ENCODE data around the gene KRTAP5-2. TPM values are rescaled to one million over a fixed set of nuclear protein-coding genes. Genes with fewer than 3 reads are reported as not detected.

KRTAP5-2 gene
- total and polyA plus RNA-seq, 8 donors, result not detected

DNA sequence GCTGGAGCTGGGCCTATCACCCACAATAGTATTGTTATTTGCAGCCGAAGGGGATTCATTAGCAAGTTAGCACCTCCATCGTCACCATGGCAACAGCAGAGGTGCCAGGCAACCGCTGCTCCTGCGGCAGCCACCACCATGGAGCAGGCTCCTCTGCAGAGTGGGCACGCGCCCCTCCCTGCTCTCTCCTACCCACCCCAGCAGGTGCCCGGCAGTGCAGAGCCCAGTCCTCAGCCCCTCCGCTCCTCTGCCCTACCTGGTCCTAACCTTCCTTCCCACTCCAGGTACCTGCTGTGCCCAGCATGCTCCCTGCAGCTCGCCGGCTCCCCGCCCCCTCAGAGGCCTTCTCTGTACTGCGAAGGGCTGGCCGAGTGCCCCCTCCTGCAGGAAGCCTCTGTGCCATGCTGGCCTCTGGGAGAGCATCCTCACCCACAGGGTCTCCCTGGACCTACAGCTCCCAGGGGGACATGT lies 29.6 kb downstream of the KRTAP5-2 start:
- ATAC-seq (no peak), DNase-seq (peak in 2 of 4 donors; percentile 31 to 73)
- intact Hi-C loops (cut with DNase I), result no loop called here
- no peak overlapping the region for H3K4me3 ChIP-seq
- H3K4me1 ChIP-seq, result peaks cover 3 to 22% of the 10 kb centered on the region in 2 donors
- peaks cover 3 to 65% of the 10 kb centered on the region in 2 donors for H3K27me3 ChIP-seq
- TF ChIP-seq, protein P1, sequence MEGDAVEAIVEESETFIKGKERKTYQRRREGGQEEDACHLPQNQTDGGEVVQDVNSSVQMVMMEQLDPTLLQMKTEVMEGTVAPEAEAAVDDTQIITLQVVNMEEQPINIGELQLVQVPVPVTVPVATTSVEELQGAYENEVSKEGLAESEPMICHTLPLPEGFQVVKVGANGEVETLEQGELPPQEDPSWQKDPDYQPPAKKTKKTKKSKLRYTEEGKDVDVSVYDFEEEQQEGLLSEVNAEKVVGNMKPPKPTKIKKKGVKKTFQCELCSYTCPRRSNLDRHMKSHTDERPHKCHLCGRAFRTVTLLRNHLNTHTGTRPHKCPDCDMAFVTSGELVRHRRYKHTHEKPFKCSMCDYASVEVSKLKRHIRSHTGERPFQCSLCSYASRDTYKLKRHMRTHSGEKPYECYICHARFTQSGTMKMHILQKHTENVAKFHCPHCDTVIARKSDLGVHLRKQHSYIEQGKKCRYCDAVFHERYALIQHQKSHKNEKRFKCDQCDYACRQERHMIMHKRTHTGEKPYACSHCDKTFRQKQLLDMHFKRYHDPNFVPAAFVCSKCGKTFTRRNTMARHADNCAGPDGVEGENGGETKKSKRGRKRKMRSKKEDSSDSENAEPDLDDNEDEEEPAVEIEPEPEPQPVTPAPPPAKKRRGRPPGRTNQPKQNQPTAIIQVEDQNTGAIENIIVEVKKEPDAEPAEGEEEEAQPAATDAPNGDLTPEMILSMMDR (IDR thresholded peaks at IDR 0.05), result no peak
- H3K9me3 ChIP-seq, result no peaks in the 10 kb centered on the region
- H3K27ac ChIP-seq, result no peak overlapping the region
- H3K36me3 ChIP-seq, result peaks cover 0 to 10% of the 10 kb centered on the region in 2 donors

DNA sequence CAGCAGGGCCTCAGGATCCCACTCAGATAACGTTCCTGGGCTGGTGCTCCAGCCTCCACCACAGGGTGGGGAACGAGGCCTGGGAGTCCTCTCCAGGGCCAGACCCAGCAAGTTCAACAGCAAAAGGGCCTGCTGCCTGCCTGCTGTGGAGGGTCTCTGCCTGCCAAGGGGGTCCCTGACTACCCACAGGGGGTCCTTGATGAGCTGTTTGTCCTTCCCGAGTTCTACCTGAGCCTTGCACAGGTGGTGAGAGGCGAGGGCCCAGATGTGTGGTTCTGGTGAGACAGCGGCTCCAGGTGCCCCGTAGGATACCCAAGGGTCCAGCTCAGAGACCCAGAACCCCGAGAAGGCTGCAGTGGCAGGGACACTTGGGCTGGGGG lies 30.4 kb downstream of the KRTAP5-2 start:
- H3K4me1 ChIP-seq, result peaks cover 3 to 14% of the 10 kb centered on the region in 2 donors
- DNase-seq, result no peak

DNA sequence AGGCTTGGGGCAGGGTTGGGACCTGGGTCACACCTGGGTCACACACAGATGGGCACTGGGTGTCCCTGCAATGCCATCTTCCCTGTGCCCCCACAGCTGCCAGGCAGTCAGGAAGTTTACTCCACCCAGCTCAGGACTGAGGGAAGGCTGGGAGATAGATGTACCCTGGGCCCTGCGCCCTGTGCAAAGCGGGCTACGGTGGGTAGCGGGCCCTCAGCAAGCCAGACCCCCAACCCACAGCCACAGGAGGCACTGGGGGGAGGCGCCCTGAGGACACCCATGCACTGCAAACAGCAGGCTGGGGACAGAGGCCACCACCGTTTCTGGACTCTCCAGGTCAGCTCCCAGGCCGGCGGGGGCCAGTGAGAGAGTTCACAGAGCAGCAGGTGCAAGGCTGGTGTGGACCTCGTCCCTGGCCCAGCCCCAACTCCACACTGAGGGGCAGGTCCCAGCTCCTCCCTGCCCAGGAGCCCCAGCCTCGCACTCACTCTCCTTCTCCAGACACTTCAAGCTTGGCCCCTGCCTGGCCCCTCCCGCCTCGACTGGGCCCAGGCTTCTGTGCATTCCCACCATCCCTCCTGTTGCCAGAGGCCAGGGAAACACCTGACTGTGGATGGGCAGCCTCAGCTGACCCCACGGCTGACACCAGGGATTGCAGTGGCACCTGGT lies 30.9 kb downstream of the KRTAP5-2 start:
- intact Hi-C loops (cut with DNase I), result no loop called here
- Histone ChIP-seq H3K4me3 (no peak overlapping the region), H3K9me3 (no peaks in the 10 kb centered on the region), H3K27ac (no peak overlapping the region), H3K36me3 (peaks cover 0 to 17% of the 10 kb centered on the region in 2 donors), H3K27me3 (peaks cover 0 to 52% of the 10 kb centered on the region in 2 donors), H3K4me1 (peaks cover 3 to 9% of the 10 kb centered on the region in 2 donors)
- DNase-seq, result peak in 1 of 4 donors; percentile 83
- ATAC-seq, result no peak
- TF ChIP-seq, protein P1 (IDR thresholded peaks at IDR 0.05), result no peak

More for the DNA sequence above, 30.4 kb downstream of the KRTAP5-2 start:
- intact Hi-C loops (cut with DNase I), result no loop called here
- no peak overlapping the region for H3K4me3 ChIP-seq
- H3K9me3 ChIP-seq, result no peaks in the 10 kb centered on the region
- TF ChIP-seq, protein P1 (IDR thresholded peaks at IDR 0.05), result no peak
- H3K27ac ChIP-seq, result no peak overlapping the region
- peaks cover 0 to 17% of the 10 kb centered on the region in 2 donors for H3K36me3 ChIP-seq
- ATAC-seq, result no peak
- H3K27me3 ChIP-seq, result peaks cover 2 to 58% of the 10 kb centered on the region in 2 donors

DNA sequence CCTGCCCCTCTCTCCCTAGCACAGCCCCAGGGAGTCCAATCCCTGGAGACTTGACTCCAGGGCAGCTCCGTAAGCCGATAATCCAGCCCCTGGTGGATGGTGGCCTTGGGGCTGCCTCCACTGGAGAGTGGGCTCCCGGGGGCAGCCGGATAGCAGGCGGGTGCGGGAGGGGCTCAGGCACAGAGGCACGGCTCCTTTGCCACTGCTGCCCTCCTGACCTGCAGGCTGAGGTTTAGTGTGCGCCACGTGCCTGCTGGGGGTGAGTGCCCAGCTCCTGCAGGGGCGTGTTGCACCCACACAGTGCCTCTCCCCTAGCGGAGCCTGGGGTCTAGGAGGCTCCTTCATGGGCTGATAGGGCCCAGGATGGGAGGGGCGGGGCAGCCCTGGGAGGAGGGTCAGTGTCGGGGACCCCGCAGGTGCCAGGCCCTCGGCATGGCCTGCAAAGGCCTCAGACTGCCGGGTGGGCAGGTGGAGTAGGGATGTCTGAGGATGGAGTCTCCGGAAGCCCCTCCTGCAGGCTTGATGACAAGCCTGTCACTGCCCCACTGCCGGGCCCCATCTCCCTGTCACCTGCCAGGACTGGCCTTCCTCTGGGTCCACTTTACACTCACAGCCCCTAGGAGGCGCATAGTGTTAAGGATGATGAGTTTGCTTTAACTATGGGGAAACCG lies 31.6 kb downstream of the KRTAP5-2 start:
- Histone ChIP-seq H3K36me3 (peaks cover 0 to 17% of the 10 kb centered on the region in 2 donors), H3K27ac (no peak overlapping the region), H3K4me1 (peaks cover 3 to 9% of the 10 kb centered on the region in 2 donors), H3K4me3 (no peak overlapping the region), H3K27me3 (peaks cover 0 to 50% of the 10 kb centered on the region in 2 donors), H3K9me3 (no peaks in the 10 kb centered on the region)
- DNase-seq (peak in 1 of 4 donors; percentile 75), ATAC-seq (no peak)
- TF ChIP-seq, protein P1 (IDR thresholded peaks at IDR 0.05), result no peak
- intact Hi-C loops (cut with DNase I), result no loop called here

DNA sequence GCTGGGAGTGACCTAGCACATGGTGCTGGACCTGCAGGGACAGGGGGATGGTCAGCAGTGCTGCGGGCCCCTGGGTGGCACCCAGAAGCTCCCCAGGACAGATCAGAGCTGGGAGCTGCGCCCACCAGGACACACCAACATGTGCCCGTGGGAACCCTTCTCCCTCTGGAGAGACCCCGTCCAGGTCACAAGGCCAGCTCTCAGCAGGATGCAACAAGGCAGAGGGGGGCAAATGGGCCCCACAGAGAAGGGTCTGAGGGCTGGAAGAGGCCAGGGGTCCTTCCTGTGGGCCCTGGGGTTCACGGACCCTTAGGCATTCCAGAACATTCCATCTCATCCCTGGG lies 32.2 kb downstream of the KRTAP5-2 start:
- DNase-seq (no peak), ATAC-seq (no peak)
- Histone ChIP-seq H3K36me3 (peaks cover 0 to 17% of the 10 kb centered on the region in 2 donors), H3K27ac (no peak overlapping the region), H3K4me1 (peaks cover 0 to 4% of the 10 kb centered on the region in 2 donors), H3K27me3 (peaks cover 0 to 44% of the 10 kb centered on the region in 2 donors), H3K9me3 (no peaks in the 10 kb centered on the region), H3K4me3 (no peak overlapping the region)
- intact Hi-C loops (cut with DNase I), result no loop called here
- TF ChIP-seq, protein P1 (IDR thresholded peaks at IDR 0.05), result no peak

Measured in left lung (tissue), 10 donors.